GM10266 (cell line): ENCODE results near the gene POLR2C.

Experiments used
- DNase-seq: peaks from one replicate; pipeline ENCODE4 v3.0.0; 2012; ENCODE audit errors: extremely low spot score
- TF ChIP-seq, protein P1 (sequence below): IDR thresholded peaks from 2 replicates; pipeline ENCODE4 v1.5.1; 2012; ENCODE audit warnings: mild to moderate bottlenecking, low read depth; ENCODE audit not compliant: control insufficient read depth, insufficient read depth; ENCODE audit errors: missing control alignments

The POLR2C gene

GRCh38 chr16:57462209-57462977, at the start of gene POLR2C:
Gene POLR2C (plus strand): TSS chr16:57462679. CDS start chr16:57462725, 46 bp downstream.
- TF ChIP-seq, protein P1, sequence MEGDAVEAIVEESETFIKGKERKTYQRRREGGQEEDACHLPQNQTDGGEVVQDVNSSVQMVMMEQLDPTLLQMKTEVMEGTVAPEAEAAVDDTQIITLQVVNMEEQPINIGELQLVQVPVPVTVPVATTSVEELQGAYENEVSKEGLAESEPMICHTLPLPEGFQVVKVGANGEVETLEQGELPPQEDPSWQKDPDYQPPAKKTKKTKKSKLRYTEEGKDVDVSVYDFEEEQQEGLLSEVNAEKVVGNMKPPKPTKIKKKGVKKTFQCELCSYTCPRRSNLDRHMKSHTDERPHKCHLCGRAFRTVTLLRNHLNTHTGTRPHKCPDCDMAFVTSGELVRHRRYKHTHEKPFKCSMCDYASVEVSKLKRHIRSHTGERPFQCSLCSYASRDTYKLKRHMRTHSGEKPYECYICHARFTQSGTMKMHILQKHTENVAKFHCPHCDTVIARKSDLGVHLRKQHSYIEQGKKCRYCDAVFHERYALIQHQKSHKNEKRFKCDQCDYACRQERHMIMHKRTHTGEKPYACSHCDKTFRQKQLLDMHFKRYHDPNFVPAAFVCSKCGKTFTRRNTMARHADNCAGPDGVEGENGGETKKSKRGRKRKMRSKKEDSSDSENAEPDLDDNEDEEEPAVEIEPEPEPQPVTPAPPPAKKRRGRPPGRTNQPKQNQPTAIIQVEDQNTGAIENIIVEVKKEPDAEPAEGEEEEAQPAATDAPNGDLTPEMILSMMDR = peak; percentile 98

GRCh38 chr16:57413301-57413730, 49.2 kb upstream of the POLR2C start:
- TF ChIP-seq, protein P1 = no peak
- peak; percentile 73 for DNase-seq

More at GRCh38 chr16:57462209-57462977, at the start of gene POLR2C:
- DNase-seq = peak; percentile 91

DNA sequence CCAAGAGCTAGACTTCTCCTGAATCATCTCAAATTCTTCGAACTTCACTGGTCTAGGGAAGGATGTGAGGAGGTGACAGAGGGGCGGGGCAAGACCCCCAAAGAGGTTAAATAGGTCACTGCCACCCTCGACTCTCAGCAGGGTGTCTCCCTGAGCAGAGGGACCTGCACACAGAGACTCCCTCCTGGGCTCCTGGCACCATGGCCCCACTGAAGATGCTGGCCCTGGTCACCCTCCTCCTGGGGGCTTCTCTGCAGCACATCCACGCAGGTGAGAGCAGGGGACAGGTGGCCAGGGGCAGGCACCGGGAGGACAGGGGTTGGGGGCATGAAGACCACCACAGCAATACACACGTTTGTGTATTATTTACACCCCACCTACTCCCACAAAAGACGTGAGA, 48.7 kb upstream of the POLR2C start:
- TF ChIP-seq, protein P1 = no peak
- no peak for DNase-seq

DNA sequence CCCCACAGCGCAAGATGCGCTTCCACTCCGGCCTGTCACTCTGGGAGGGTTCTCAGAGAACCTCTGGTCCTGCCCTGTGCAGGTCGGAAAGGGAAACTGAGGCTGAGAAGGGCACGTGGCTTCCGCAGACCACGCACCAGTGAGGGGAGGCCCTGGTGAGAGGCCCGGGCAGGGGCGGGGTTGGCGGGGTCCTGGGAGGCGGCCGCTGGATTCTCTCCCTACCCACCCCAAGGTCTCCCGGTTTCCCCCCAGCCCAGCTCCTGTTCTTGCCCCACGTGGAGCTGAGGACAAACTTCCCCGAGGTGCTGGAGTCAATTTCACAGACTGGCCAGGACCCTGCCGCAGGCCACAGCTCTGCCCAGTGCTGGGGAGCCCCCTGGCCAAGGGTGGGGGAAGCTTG, 46.4 kb upstream of the POLR2C start:
- no peak for DNase-seq
- TF ChIP-seq, protein P1 = no peak

- TF ChIP-seq, protein P1 = peak; percentile 13
- no peak for DNase-seq
Observed at GRCh38 chr16:57419506-57419905, 43.0 kb upstream of the POLR2C start.

DNA sequence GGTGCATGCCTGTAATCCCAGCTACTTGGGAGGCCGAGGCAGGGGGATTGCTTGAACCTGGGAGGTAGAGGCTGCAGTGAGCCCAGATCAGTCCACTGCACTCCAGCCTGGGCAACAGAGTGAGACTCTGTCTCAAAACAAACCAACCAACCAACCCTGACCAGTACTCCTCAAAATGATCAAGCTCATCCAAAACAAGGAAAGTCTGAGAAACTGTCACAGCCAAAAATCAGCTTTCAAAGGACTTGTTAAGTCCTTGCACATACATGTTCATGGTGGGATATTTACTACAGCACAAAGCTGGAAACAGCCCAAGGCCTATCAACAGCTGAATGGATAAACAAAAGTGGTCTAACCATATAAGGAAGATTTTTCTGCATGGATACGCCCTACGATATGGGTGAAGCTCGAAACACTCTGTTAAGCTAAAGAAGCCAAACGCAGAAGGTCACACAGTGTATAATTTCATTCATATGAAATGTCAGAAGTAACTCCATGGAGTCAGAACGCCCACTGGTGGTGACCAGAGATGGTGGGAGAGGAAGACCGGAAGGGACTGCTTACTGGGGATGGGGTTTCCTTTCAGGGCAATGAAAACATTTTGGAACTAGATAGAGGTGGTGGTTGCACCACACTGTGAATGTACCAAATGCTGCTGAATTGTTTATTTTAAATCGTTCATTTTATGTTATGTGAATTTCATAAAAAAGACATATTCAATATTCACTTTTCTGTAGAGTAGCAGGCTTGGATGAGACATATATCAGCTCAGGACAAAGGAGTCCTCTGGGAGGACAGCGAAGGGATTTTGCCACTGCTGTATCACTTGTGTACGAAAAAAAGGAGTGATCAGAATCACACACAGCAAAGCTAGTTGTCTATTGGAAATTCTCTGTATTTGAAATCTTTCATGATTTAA, 40.2 kb upstream of the POLR2C start:
- no peak for DNase-seq
- TF ChIP-seq, protein P1 = peak; percentile 49

GRCh38 chr16:57423152-57423551, 39.3 kb upstream of the POLR2C start:
- DNase-seq = no peak
- TF ChIP-seq, protein P1 = no peak
